IPS-18c (cell line): ENCODE data around the gene IL22RA1.

Experiments
- H3K4me3 ChIP-seq: 2 replicates; pipeline ENCODE4 v1.7.0; 2013; ENCODE audit warnings: low read depth, mild to moderate bottlenecking, low read length, moderate library complexity; ENCODE audit not compliant: insufficient read depth
- H3K9me3 ChIP-seq: one replicate; pipeline ENCODE4 v1.6.1; 2013; ENCODE audit warnings: mild to moderate bottlenecking, low read length, moderate library complexity; ENCODE audit not compliant: control insufficient read depth, insufficient read depth

The IL22RA1 gene

GRCh38 chr1:24150234-24151174, 7.6 kb upstream of the IL22RA1 start:
- no peaks in the 10 kb centered on the region for H3K9me3 ChIP-seq
- peak overlapping the region; percentile 21; the same call in 1 of the 2 replicates for H3K4me3 ChIP-seq

GRCh38 chr1:24149866-24150233, 6.9 kb upstream of the IL22RA1 start:
- Histone ChIP-seq H3K9me3 (no peaks in the 10 kb centered on the region), H3K4me3 (no peak overlapping the region)

DNA sequence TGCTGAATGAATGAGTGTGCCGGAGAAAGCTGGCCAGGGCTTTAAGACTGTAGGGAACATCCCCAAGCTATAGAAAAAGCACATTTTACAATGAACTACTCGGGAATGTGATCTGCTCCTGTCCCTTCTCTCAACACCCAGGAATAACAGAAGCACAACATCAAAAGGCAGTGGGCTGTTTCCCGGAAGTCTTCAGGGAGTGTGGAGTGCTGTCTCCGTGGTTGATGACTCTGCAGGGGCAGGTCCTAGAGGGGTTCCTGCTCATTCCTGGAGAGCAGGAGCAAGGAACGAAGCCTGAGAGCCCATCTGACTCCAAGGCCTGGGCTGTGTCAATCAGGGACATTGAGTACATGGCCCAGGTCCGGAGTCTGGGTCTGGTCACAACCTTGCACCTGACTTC, 4.9 kb upstream of the IL22RA1 start:
- Histone ChIP-seq H3K9me3 (no peaks in the 10 kb centered on the region), H3K4me3 (no peak overlapping the region)

DNA sequence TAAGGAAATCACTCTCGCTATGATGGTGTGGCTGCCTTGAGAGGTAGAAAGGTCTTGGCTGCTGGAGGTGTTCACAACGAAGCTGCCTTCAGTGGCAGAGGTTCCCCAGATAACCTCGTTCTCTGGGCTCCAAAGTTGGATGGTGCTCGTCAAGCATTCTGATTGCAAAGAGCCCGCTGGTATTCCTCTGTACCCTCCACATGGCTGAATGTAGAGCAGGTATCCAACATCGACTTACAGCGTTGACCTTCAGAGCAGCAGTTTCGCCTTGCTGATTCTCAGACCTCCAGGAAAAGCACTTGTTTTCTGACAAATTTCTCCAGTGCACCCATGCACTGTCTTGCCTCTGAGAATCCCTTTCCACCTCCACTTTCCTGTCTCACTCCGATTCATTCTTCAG, 4.3 kb upstream of the IL22RA1 start:
- Histone ChIP-seq H3K4me3 (no peak overlapping the region), H3K9me3 (no peaks in the 10 kb centered on the region)

DNA sequence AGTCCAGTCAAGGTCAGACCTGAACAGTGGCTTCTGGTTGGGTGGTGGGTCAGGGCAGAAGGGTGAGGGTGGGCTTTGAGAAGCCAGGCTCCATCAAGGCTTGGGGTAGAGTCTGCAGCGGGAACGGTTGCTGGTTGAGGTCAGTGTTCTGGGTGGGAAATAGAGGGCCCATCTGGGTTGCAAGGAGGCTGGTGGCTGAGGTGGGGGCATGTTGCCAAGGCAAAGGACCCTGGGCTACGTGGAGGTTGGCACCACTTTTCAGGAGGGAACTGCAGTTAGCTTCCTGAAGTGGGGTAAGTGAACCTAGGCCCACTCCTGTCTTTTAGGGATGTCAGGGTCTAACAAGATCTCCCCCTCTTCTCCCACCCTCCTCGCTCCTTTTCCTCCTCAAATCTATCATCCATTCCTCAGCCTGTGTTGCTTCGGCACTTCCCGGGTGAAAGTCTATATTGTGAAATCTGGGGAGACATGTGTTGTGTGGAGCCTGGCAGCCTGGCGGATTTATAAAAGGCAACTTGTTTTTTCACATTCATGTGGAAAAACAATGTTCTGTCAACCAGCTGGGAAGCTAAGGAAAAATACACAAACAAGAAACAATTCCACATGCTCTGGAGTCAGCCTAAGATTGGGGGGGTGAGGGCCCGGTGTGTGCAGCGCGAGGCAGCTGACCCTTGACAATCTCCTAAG, 1.5 kb downstream of the IL22RA1 start:
- Histone ChIP-seq H3K9me3 (peaks cover 2% of the 10 kb centered on the region), H3K4me3 (no peak overlapping the region)

DNA sequence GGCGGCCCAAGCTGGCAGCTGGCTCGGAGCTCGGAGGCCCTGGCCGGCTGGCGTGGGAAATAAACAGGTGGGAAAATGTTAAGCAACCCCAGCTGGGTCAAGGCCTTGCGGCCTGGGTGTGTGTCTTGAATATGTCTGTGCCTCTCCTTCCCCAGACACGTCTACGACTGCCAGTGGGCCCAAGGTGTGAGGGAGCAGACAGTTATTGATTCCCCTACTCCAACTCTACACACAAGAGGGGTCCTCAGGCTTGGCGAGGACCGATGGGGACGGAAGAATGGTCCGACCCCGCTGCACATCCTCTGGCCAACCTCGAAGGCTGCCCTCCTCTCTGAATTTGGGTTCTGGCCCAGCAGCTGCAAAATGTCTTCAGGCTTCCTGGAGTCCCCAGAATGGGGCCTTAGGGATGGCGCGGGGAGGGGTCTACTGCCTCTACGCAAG, 2.2 kb downstream of the IL22RA1 start:
- H3K9me3 ChIP-seq: peaks cover 2% of the 10 kb centered on the region
- H3K4me3 ChIP-seq: no peak overlapping the region

GRCh38 chr1:24139841-24140425, 3.0 kb downstream of the IL22RA1 start:
- Histone ChIP-seq H3K4me3 (no peak overlapping the region), H3K9me3 (peaks cover 2% of the 10 kb centered on the region)

DNA sequence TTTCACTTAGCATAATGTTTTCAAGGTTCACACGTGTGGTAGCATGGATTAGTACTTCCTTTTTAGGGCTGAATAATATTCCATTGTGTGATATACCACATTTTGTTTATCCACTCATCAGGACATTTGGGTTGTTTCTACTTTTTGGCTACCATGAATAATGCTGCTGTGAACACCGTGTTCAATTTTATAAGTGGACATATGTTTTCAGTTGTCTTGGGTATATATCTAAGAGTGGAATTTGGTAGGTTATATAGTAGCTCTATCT, 3.8 kb downstream of the IL22RA1 start:
- Histone ChIP-seq H3K9me3 (peaks cover 2% of the 10 kb centered on the region), H3K4me3 (no peak overlapping the region)

DNA sequence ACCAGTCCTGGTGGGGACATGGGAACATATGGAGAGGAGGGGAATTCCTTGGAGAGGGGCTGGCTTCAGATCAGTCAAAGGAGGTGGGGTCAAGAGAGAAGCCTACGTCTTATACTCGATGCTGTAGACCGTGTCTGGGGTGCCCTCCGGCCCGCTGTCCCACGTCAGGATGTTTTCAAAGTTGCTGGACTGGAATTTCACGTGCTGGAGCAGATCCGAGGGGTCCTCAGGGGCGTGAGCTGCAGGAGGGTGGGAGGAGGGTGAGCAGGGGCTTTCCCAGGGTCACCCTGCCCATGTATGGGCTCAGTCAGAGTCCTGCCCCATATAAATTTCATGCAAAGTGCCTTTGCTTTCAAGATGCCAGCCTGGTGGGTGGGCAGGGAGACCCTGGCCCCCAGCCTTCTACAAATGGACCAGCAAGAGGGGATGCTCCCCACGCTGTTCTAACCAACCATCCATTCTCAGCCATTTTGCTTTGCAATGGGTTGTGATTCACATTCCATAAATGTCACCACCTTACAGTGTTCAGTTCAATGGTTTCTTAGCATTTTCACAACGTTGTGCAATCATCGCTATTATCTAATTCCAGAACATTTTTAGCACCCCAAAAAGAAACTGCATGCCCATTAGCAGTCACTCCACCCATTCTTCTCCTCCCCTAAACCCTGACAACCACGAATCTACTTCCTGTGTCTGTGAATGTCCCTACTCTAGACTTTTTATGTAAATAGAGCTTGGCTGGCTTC, 4.3 kb downstream of the IL22RA1 start:
- H3K4me3 ChIP-seq: no peak overlapping the region
- peaks cover 2% of the 10 kb centered on the region for H3K9me3 ChIP-seq

DNA sequence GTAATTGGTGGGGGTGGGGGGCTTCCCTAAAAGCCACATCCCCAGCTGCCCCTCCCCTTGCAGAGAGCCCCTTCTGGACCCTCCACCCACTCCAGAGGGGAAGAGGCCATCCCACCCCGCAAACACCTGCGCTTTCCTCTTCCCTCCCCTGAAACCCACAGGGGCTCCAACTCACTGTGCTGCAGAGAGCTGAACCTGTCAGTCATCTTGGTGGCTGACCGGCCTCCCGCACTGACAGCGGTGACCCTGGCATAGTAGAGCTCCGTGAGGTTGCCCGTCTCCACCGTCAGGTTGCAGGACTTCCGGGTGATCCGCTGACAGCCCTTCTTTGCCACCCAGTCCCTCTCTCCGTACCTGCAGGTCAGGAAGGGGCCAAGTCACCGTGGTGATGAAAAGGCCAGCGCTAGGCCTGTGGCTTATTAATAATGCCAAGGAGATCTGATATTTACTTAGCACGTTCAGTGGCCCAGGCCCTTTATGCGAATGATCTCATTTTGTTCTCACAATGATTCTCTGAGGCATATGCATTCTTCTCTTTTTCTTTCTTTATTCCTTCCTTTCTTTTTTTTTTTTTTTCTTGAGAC, 5.9 kb downstream of the IL22RA1 start:
- Histone ChIP-seq H3K9me3 (peaks cover 2% of the 10 kb centered on the region), H3K4me3 (no peak overlapping the region)

GRCh38 chr1:24134376-24134775, 8.6 kb downstream of the IL22RA1 start:
- no peak overlapping the region for H3K4me3 ChIP-seq
- H3K9me3 ChIP-seq: peaks cover 2% of the 10 kb centered on the region

GRCh38 chr1:24133819-24134218, 9.1 kb downstream of the IL22RA1 start:
- Histone ChIP-seq H3K9me3 (peaks cover 2% of the 10 kb centered on the region), H3K4me3 (no peak overlapping the region)

DNA sequence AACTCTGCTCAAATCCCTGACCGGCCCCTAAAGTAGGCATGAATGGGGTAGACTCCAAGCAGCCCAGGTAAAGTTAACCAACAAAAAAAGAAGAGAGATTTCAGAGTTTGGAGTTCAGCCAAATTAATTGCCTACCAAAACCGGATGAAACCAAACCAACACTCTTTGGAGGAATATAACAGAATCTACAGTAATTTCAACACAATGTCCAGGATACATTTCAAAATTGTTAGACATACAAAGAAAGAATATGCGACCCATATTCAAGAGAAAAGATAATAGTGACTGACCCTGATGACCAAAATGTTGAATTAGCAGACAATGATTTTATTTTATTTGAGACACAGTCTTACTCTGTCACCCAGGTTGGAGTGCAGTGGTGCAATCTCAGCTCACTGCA, 12.6 kb downstream of the IL22RA1 start:
- Histone ChIP-seq H3K9me3 (no peaks in the 10 kb centered on the region), H3K4me3 (no peak overlapping the region)

GRCh38 chr1:24127801-24128363, 15.1 kb downstream of the IL22RA1 start:
- no peaks in the 10 kb centered on the region for H3K9me3 ChIP-seq
- H3K4me3 ChIP-seq: no peak overlapping the region

DNA sequence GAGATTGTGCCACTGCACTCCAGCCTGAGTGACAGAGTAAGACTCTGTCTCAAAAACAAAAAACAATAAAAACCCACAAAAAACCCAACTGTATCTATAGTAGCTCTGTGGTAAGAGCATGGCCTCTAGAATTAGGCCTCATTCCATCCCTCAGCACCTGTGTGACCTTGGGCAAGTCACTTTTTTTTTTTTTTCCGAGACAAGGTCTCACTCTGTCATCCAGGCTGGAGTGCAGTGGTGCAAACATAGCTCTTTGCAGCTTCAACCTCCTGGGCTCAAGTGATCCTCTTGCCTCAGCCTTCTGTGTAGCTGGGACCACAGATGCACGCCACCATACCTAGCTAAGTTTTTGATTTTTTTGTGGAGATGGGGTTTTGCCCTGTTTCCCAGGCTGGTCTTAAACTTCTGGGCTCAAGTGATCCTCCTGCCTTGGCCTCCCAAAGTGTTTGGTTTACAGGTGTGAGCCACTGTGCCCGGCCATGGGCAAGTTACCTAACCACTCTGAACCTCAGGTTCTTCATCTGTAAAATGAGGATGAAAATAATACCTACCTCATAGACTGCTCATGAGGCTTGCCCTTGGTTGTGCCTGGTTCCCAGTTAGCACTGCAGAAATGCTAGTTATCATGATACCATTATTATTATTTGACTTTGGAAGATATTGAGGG, 15.7 kb downstream of the IL22RA1 start:
- no peaks in the 10 kb centered on the region for H3K9me3 ChIP-seq
- H3K4me3 ChIP-seq: no peak overlapping the region

DNA sequence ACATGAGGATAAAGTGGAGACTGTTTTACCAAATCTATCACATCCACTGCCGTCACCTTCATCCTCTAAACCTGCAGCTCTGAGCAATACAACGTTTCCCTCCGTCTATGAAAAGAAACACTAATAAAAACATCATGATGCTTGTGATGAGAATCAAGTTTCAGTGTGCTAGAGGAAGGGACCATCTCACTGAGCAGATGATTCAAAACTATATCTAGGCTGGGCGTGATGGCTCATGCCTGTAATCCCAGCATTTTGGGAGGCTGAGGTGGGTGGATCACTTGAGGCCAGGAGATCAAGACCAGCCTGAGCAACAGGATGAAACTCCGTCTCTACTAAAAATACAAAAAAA, 16.3 kb downstream of the IL22RA1 start:
- Histone ChIP-seq H3K4me3 (no peak overlapping the region), H3K9me3 (no peaks in the 10 kb centered on the region)
